Calu3 (cell line): ENCODE results near the gene GLIPR1. TPM values are rescaled to one million over a fixed set of nuclear protein-coding genes. Genes with fewer than 3 reads are reported as not detected.

ENCODE experiments used
- Bru-seq: library from RNA; stranded (reverse); fragments of 400-500 nt; gene quantifications from one replicate; lab custom pipeline; 2021; lab: Mats Ljungman, UMichigan
- BruChase-seq, 2 experiments: library from RNA; stranded (reverse); fragments of 400-500 nt; gene quantifications; one replicate each; lab custom pipeline; 2021; lab: Mats Ljungman, UMichigan
- BruUV-seq: library from RNA; stranded (reverse); fragments of 400-500 nt; replicated peaks from 2 replicates; lab custom pipeline; 2021; lab: Mats Ljungman, UMichigan
- CTCF ChIA-PET: fragments of 300-600 bp; sonication (Branson Sonifier 250); formaldehyde crosslinking; loops from one replicate; lab custom pipeline; 2022; ENCODE audit warnings: antibody characterized with exemption; lab: Charles Lee
- DNase-seq: peaks from one replicate; pipeline ENCODE4 v3.0.0; 2022
- H3K27ac Mint-ChIP-seq: one replicate; pipeline ENCODE4 v1.8.0; 2022; ENCODE audit warnings: mixed read lengths; ENCODE audit not compliant: unreplicated experiment
- H3K27me3 Mint-ChIP-seq: one replicate; pipeline ENCODE4 v1.8.0; 2022; ENCODE audit warnings: mixed read lengths; ENCODE audit not compliant: unreplicated experiment
- H3K36me3 Mint-ChIP-seq: one replicate; pipeline ENCODE4 v1.8.0; 2022; ENCODE audit warnings: mild to moderate bottlenecking, moderate library complexity, mixed read lengths; ENCODE audit not compliant: insufficient read depth, unreplicated experiment
- H3K4me1 Mint-ChIP-seq: one replicate; pipeline ENCODE4 v1.8.0; 2022; ENCODE audit warnings: mild to moderate bottlenecking, low read depth, mixed read lengths; ENCODE audit not compliant: unreplicated experiment
- H3K4me3 Mint-ChIP-seq: one replicate; pipeline ENCODE4 v1.8.0; 2022; ENCODE audit warnings: mild to moderate bottlenecking, low read depth, moderate library complexity, mixed read lengths; ENCODE audit not compliant: unreplicated experiment
- H3K9me3 Mint-ChIP-seq: one replicate; pipeline ENCODE4 v1.8.0; 2022; ENCODE audit warnings: low read depth, mixed read lengths; ENCODE audit not compliant: unreplicated experiment
- intact Hi-C: fragments of 100-400 bp; cut with micrococcal nuclease; formaldehyde crosslinking; loops from one replicate; pipeline ENCODE4 v1.10.0; 2022; ENCODE audit not compliant: unreplicated experiment
- long read RNA-seq: library from polyadenylated mRNA; stranded (forward); transcript quantifications from one replicate; pipeline ENCODE4 v2.0.0, GENCODE V29; 2022
- total RNA-seq: library from RNA; stranded (reverse); gene quantifications from 2 replicates; pipeline ENCODE4 v1.2.3, GENCODE V29; 2022
- TF ChIP-seq, protein P1 (sequence below): fragments of 200-600 bp; IDR thresholded peaks from one replicate; pipeline ENCODE4 v1.8.0; 2022; ENCODE audit warnings: antibody characterized with exemption; ENCODE audit not compliant: unreplicated experiment

GLIPR1 gene
- 27.7 and 38.5 TPM in 2 replicates for total RNA-seq
- percentile 64 among the genes with signal in this experiment for Bru-seq, nascent RNA
- percentile 72 among the genes with signal in this experiment for BruChase-seq, experiment 1, labeled RNA remaining after a 6-hour chase
- BruChase-seq, experiment 2, labeled RNA remaining after a 2-hour chase = percentile 59 among the genes with signal in this experiment
- long read RNA-seq, full-length matches to known transcripts = 21 of 131 reads
- long read RNA-seq, partial matches to known transcripts = 2 of 131 reads
- long read RNA-seq, other reads (novel, unspliced or antisense) = 108 of 131 reads

GRCh38 chr12:75480469-75480949 lies at the start of gene GLIPR1:
TSS of gene GLIPR1 (plus strand) at chr12:75480755. CDS start at chr12:75480881, 126 bp downstream.
- peak; percentile 55 for DNase-seq
- no TSS peak for BruUV-seq
- H3K27me3 Mint-ChIP-seq = no peaks in the 10 kb centered on the region
- H3K4me3 Mint-ChIP-seq = peak within 1 kb of the TSS; percentile 29
- TF ChIP-seq, protein P1, sequence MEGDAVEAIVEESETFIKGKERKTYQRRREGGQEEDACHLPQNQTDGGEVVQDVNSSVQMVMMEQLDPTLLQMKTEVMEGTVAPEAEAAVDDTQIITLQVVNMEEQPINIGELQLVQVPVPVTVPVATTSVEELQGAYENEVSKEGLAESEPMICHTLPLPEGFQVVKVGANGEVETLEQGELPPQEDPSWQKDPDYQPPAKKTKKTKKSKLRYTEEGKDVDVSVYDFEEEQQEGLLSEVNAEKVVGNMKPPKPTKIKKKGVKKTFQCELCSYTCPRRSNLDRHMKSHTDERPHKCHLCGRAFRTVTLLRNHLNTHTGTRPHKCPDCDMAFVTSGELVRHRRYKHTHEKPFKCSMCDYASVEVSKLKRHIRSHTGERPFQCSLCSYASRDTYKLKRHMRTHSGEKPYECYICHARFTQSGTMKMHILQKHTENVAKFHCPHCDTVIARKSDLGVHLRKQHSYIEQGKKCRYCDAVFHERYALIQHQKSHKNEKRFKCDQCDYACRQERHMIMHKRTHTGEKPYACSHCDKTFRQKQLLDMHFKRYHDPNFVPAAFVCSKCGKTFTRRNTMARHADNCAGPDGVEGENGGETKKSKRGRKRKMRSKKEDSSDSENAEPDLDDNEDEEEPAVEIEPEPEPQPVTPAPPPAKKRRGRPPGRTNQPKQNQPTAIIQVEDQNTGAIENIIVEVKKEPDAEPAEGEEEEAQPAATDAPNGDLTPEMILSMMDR = no peak
- CTCF ChIA-PET = interaction anchor here (0.6 to 2.6 kb wide), 8 partner anchors 10 to 151 kb away, joined by 3 to 36 read pairs (median 4); partner anchors contain the start of genes CAPS2, GLIPR1L1 and GLIPR1L2
- peak within 1 kb of the TSS; percentile 83 for H3K27ac Mint-ChIP-seq
- H3K4me1 Mint-ChIP-seq = peaks cover 39% of the 10 kb centered on the region
- H3K9me3 Mint-ChIP-seq = no peaks in the 10 kb centered on the region
- H3K36me3 Mint-ChIP-seq = peaks cover 25% of the 10 kb centered on the region
- intact Hi-C loops = loop anchor here (2.0 kb wide), 3 partner anchors 22 to 146 kb away; partner anchors contain the start of genes GLIPR1L1 and GLIPR1L2

DNA sequence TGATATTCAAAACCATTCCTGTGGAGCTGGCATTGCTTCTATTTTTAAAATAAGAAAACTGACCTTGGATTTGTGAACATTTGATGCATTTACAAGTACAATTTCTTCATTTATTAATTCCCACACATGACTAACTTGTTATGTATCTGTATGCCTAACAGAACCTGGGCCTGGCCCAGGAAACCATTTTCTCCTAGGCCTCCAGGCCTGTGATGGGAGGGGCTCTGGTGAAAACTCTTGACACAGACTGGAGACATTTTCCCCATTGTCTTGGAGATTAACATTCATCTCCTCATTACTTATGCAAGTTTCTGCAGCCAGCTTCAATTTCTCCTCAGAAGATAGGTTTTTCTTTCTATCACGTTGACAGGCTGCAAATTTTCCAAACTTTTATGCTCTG lies 47.6 kb upstream of the GLIPR1 start:
- TF ChIP-seq, protein P1 = no peak
- Mint-ChIP-seq H3K4me3 (no peak overlapping the region), H3K4me1 (no peaks in the 10 kb centered on the region), H3K27ac (no peak overlapping the region), H3K27me3 (no peaks in the 10 kb centered on the region), H3K36me3 (no peaks in the 10 kb centered on the region), H3K9me3 (peaks cover 19% of the 10 kb centered on the region)
- CTCF ChIA-PET = interaction anchor here (0.8 kb wide), 1 partner anchor 17 kb away, joined by 3 read pairs; no protein-coding TSS in a partner anchor
- intact Hi-C loops = no loop called here
- DNase-seq = no peak
- BruUV-seq = no TSS peak

DNA sequence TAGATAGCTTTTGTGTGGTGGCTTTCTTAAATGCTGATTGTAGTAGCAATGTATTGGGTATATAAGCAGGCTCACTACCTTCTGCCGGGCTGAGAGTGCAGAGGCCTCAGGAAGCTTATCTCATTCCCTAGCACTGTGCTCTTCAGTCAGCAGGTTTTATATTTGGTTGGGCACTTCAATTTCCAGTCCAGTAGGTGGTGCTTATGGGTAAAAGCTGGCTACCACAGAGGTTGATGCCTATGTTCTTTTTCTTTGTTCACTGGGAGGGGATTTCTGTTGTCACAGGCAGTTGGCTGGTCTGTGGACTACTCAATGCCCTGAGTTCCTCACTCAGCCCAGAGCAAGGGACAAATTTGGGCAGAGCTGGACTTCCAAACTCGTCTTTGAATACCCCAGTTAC lies 43.0 kb upstream of the GLIPR1 start:
- CTCF ChIA-PET = interaction anchor here (0.7 to 1.6 kb wide), 4 partner anchors 9 to 67 kb away, joined by 3 to 5 read pairs (median 4); no protein-coding TSS in a partner anchor
- peaks cover 16% of the 10 kb centered on the region for H3K9me3 Mint-ChIP-seq
- intact Hi-C loops = no loop called here

DNA sequence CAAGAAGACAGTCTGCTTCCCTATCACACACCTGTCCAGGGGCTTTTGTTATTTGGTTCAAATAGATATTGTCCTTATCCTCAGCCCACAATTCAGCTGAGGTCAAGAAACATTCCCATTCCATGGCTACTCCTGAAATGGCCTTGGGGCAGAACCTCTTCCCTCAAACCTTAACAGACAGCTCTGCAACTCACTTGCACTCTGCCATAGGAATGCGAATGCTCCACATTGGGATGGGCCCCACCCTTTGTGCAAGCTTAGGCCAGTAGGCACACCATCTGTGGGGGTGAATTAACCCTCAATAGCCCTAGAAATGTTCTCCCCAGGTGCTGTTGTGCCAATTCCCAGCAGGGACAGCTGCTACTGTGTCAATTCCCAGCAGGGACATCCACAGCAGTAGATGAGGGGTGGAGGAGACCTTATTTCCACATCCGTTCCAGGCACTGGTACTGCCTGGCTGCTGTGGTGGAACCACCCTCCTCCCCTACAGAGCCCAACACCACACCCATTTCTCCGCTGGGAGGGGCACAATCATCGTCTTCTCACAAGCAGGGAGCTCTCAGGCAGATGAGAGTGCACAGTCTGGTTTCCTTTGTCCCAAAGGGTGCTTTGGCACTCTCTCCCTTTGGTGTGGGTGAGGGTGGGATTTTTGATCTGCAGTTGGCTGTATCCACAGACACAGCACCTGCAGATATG lies 42.3 kb upstream of the GLIPR1 start:
- Mint-ChIP-seq H3K36me3 (no peaks in the 10 kb centered on the region), H3K27me3 (no peaks in the 10 kb centered on the region), H3K27ac (no peak overlapping the region), H3K4me1 (peaks cover 22% of the 10 kb centered on the region), H3K9me3 (peaks cover 16% of the 10 kb centered on the region), H3K4me3 (no peak overlapping the region)
- no TSS peak for BruUV-seq
- intact Hi-C loops = no loop called here
- DNase-seq = no peak
- CTCF ChIA-PET = interaction anchor here (1.4 to 1.6 kb wide), 3 partner anchors 9 to 66 kb away, joined by 3 to 5 read pairs (median 4); no protein-coding TSS in a partner anchor
- TF ChIP-seq, protein P1 = no peak

More for the DNA sequence above, 43.0 kb upstream of the GLIPR1 start:
- BruUV-seq = no TSS peak
- DNase-seq = no peak
- peaks cover 16% of the 10 kb centered on the region for H3K4me1 Mint-ChIP-seq
- no peaks in the 10 kb centered on the region for H3K36me3 Mint-ChIP-seq
- H3K4me3 Mint-ChIP-seq = no peak overlapping the region
- H3K27me3 Mint-ChIP-seq = no peaks in the 10 kb centered on the region
- H3K27ac Mint-ChIP-seq = no peak overlapping the region
- TF ChIP-seq, protein P1 = no peak
